GM21360 (cell line): ENCODE data around the gene TMEM212.
"Not testable (repeated sequence)": the region's sequence is repeated elsewhere in the genome, so short reads cannot be mapped to it uniquely, and the experiment has no call there.

Source experiments
- ATAC-seq: cut with Tn5 transposase; IDR thresholded peaks from one replicate; pipeline ENCODE4 v1.9.1; 2021; ENCODE audit warnings: mild to moderate bottlenecking, moderate library complexity; ENCODE audit not compliant: unreplicated experiment

Gene TMEM212

GRCh38 chr3:171883257-171883892 is 40.2 kb downstream of the TMEM212 start:
- no peak for ATAC-seq

DNA sequence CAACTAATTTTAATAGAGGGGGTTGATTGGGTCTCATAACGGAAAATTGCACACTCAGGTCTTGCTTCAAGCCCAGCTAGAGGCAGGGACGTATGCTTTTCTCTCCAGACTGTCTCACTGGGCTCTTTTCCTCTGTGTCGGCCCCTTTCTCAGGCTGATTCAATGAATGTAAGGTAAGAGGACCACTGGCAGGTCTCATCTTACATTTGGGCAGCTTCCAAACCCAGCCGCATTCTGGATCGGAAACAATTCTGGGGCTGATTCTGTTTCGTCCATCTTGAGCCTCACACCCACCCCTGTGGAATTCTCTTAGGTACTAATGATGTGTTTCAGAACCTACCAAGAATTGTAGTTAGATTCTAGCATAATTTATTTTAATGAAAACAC is 40.7 kb downstream of the TMEM212 start:
- no peak for ATAC-seq

GRCh38 chr3:171888466-171888865 is 45.3 kb downstream of the TMEM212 start:
- no peak for ATAC-seq

GRCh38 chr3:171890398-171890797 is 47.2 kb downstream of the TMEM212 start:
- ATAC-seq, result no peak

DNA sequence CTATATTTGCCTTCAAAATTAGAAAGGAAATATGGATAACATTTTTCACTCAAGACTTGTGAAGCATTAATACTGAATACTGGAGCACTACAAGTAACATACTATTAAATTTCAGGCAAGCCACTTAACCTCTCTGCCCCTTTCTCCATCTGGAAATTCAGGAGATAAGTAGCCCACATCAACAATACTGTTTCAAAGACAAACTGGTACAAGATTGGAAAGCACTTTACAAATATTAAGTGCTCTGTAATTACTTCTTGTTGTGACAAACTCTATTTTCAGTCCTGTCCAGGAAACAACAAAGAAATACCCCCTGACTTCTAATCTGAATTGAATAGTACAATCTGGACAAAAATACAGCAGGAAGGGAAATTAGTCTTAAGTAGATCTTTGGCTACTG is 49.3 kb downstream of the TMEM212 start:
- ATAC-seq, result no peak

DNA sequence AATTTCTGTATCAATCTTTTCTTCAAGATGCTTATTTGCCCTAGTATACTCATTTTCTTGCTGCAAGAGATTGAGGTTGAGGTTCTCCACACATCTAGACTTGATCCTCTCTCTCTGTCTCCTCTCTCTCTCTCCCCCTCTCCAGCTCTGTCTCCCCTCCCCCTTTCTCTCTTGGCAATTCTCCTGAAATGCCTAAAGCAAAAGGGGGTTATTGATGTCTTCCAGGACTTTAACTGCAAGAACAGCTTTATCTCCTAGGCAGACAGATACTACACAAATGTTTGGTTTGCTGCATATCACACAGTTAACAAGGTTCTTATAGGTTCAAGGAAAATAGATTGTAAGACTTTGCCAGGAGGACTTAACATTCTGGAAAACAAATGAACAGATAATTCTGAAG is 52.1 kb downstream of the TMEM212 start:
- no peak for ATAC-seq

- ATAC-seq, result no peak
These were observed 52.8 kb downstream of the TMEM212 start for GRCh38 chr3:171895900-171896299.

DNA sequence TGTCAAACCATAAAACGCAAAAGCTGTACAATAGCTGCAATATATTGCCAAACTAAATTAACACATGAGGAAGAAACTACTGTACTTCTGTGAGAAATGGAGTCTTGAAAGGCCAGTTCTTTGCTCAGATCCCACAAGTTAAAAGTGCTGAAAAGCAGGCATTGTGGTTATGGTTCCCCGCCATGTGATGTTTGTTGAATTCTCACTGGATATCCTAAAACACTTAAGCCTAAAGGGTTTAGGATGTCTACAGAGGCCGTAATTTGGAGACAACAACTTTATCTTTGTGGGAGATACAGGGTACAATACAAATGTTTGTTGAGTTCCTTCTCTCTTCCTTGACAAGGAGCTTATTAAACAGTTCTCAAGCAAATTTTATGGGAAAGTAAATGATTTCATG is 53.2 kb downstream of the TMEM212 start:
- ATAC-seq, result no peak

GRCh38 chr3:171898192-171898591 is 55.0 kb downstream of the TMEM212 start:
- ATAC-seq, result no peak

GRCh38 chr3:171900446-171900845 is 57.3 kb downstream of the TMEM212 start:
- ATAC-seq, result no peak

DNA sequence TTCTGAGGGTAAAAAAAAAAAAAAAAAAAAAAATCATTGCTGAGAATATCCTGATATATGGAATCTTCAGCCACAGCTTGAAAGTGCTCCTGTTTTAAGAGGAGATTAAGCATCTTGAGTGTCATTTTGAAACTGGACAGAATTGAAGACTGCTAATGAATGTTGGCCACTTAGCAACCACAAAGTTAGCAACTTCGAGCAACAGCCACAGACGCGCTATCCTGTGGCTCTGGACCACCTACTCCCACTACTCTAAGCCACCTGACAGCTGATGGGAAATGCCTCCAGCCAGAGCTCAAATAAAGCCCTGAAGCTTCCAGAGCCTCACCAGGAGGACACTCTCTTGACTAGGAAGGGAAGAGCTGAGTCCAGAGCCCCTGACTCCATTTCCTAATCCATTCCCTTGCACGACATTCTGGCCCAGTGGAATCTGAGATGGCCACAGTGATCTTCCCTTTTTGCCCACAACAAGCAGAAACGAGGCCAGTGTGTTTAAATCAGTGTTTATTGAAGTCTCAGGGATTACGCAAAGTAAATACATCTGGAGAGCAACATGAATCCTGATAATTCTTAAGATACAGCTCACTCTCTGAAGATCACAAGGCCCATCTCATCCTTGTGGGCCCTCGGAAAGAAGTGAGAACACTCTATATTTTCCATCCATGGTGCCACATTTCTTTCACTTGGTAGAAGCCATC is 58.6 kb downstream of the TMEM212 start:
- ATAC-seq, result no peak

- ATAC-seq, result no peak
These were observed 61.7 kb downstream of the TMEM212 start for GRCh38 chr3:171904829-171905228.

GRCh38 chr3:171906503-171906902 is 63.4 kb downstream of the TMEM212 start:
- ATAC-seq, result not testable (repeated sequence)

DNA sequence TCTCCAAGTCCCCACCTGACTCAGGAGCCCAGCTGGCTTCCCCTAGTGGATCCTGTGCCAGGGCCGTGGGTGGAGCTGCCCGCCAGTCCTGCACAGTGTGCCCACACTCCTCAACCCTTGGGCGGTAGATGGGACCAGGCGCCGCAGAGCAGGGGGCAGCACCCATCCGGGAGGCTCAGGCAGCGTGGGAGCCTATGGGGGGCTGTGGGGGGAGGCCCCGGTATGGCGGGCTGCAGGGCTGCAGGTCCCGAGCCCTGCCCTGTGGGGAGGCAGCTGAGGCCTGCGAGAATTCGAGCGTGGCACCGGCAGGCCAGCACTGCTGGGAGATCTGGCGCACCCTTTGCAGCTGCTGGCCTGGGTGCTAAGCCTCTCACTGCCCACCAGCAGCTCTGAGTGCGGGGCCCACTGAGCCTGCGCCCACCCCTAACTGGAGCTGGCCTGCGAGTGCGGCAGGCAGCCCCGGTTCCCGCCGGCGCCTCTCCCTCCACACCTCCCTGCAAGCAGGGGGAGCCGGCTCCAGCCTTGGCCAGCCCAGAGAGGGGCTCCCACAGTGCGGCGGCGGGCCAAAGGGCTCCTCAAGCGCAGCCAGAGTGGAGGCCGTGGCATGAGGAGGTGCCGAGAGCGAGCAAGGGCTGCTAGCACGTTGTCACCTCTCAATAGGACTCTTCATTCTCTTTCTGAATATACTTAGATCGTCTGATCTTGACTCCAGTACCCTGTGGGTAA is 64.0 kb downstream of the TMEM212 start:
- ATAC-seq, result no peak

- ATAC-seq, result no peak
These were observed 64.6 kb downstream of the TMEM212 start for GRCh38 chr3:171907761-171908160.

DNA sequence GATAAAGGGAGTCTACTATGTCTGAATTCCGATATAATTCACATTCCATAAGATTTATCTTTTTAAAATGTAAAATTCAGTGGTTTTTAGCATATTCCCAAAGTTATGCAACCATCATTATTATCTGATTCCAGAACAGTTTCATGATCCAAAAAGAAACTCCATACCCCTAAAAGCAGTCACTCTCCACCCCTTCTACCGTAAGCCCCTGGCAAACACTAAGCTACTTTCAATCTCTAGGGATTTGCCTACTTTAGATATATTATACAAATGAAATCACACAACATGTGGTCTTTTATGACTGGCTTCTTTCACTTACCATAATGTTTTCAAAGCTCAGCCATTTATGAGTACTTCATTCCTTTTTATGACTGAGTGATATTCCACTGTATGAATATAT is 65.6 kb downstream of the TMEM212 start:
- ATAC-seq, result no peak
